ENCODE data around the gene CAMK1D. TPM values are rescaled to one million over a fixed set of nuclear protein-coding genes. Genes with fewer than 3 reads are reported as not detected.

CAMK1D gene
- total and polyA plus RNA-seq, 10 of the 15 experiments (the other 5 are each of a cell fraction or from before 2014, with no cell fraction given) = 2.1 to 35.5 (median 14.7) TPM

- no TSS peak for BruUV-seq (replicated peaks)
Observed at GRCh38 chr10:12781976-12782375, 432.6 kb downstream of the CAMK1D start.

More at GRCh38 chr10:12781976-12782375, 432.6 kb downstream of the CAMK1D start:
- Histone ChIP-seq H2AFZ (ENCODE audit: control insufficient read depth, low read depth, low read length) (no peak overlapping the region), H3K79me2 (ENCODE audit: control insufficient read depth, insufficient read depth, low read length) (no peaks in the 10 kb centered on the region), H3K27me3 (replicated peaks in 1 of 2; ENCODE audit: control insufficient read depth in 2 of 2, insufficient read depth in 2 of 2, low read length in 1 of 2) (no peaks in the 10 kb centered on the region), H4K20me1 (ENCODE audit: control insufficient read depth, insufficient read depth) (no peaks in the 10 kb centered on the region), H3K27ac (ENCODE audit: control insufficient read depth, insufficient read depth) (no peak overlapping the region), H3K4me1 (ENCODE audit: control insufficient read depth, insufficient read depth, low read length) (no peaks in the 10 kb centered on the region), H3K9me3 (replicated peaks; ENCODE audit: control insufficient read depth, insufficient read depth, low read length) (no peaks in the 10 kb centered on the region), H3K9ac (ENCODE audit: control insufficient read depth, insufficient read depth, low read length) (no peak overlapping the region), H3K4me3 (no peak overlapping the region), H3K36me3 (ENCODE audit: control insufficient read depth in 2 of 2, insufficient read depth in 2 of 2, low read length in 1 of 2) (no peaks in the 10 kb centered on the region; a peak in 1 of 4 replicates), H3K4me2 (ENCODE audit: control insufficient read depth, insufficient read depth) (no peak overlapping the region)
- 100% methylated on average over 1 of the region's 1 CpG for WGBS (ENCODE audit: insufficient coverage, insufficient replicate concordance, low lambda C conversion rate, missing lambda C conversion rate)
- no peak for TF ChIP-seq PAX8 (IDR thresholded peaks at IDR 0.05)
- no peak for TF ChIP-seq RB1 (IDR thresholded peaks at IDR 0.05; ENCODE audit: borderline replicate concordance)
- TF ChIP-seq NFYA (IDR thresholded peaks at IDR 0.05; ENCODE audit: borderline replicate concordance, low read depth, low read length) = no peak
- no peak for TF ChIP-seq GATAD2B (conservative IDR thresholded peaks at IDR 0.05; ENCODE audit: low read depth)
- TF ChIP-seq MXI1 (IDR thresholded peaks at IDR 0.05; ENCODE audit: low read depth, low read length) = no peak
- TF ChIP-seq SIX5 (IDR thresholded peaks at IDR 0.05; ENCODE audit: low read depth, low read length, severe bottlenecking) = no peak
- TF ChIP-seq NR2F1 (conservative IDR thresholded peaks at IDR 0.05) = no peak
- TF ChIP-seq ASH2L (IDR thresholded peaks at IDR 0.05; ENCODE audit: borderline replicate concordance, low read depth) = no peak
- TF ChIP-seq POLR2A (IDR thresholded peaks at IDR 0.05; ENCODE audit: low read depth, low read length) = no peak
- TF ChIP-seq TARDBP (IDR thresholded peaks at IDR 0.05; ENCODE audit: borderline replicate concordance) = no peak
- TF ChIP-seq USF1 (IDR thresholded peaks at IDR 0.05; ENCODE audit: borderline replicate concordance, extremely low read length, insufficient read depth, low read depth, low read length) = no peak
- TF ChIP-seq, protein P1, sequence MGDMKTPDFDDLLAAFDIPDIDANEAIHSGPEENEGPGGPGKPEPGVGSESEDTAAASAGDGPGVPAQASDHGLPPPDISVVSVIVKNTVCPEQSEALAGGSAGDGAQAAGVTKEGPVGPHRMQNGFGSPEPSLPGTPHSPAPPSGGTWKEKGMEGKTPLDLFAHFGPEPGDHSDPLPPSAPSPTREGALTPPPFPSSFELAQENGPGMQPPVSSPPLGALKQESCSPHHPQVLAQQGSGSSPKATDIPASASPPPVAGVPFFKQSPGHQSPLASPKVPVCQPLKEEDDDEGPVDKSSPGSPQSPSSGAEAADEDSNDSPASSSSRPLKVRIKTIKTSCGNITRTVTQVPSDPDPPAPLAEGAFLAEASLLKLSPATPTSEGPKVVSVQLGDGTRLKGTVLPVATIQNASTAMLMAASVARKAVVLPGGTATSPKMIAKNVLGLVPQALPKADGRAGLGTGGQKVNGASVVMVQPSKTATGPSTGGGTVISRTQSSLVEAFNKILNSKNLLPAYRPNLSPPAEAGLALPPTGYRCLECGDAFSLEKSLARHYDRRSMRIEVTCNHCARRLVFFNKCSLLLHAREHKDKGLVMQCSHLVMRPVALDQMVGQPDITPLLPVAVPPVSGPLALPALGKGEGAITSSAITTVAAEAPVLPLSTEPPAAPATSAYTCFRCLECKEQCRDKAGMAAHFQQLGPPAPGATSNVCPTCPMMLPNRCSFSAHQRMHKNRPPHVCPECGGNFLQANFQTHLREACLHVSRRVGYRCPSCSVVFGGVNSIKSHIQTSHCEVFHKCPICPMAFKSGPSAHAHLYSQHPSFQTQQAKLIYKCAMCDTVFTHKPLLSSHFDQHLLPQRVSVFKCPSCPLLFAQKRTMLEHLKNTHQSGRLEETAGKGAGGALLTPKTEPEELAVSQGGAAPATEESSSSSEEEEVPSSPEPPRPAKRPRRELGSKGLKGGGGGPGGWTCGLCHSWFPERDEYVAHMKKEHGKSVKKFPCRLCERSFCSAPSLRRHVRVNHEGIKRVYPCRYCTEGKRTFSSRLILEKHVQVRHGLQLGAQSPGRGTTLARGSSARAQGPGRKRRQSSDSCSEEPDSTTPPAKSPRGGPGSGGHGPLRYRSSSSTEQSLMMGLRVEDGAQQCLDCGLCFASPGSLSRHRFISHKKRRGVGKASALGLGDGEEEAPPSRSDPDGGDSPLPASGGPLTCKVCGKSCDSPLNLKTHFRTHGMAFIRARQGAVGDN (IDR thresholded peaks at IDR 0.05) = no peak
- TF ChIP-seq YY1 (IDR thresholded peaks at IDR 0.05; ENCODE audit: low read depth, low read length) = no peak
- TF ChIP-seq, protein P2, sequence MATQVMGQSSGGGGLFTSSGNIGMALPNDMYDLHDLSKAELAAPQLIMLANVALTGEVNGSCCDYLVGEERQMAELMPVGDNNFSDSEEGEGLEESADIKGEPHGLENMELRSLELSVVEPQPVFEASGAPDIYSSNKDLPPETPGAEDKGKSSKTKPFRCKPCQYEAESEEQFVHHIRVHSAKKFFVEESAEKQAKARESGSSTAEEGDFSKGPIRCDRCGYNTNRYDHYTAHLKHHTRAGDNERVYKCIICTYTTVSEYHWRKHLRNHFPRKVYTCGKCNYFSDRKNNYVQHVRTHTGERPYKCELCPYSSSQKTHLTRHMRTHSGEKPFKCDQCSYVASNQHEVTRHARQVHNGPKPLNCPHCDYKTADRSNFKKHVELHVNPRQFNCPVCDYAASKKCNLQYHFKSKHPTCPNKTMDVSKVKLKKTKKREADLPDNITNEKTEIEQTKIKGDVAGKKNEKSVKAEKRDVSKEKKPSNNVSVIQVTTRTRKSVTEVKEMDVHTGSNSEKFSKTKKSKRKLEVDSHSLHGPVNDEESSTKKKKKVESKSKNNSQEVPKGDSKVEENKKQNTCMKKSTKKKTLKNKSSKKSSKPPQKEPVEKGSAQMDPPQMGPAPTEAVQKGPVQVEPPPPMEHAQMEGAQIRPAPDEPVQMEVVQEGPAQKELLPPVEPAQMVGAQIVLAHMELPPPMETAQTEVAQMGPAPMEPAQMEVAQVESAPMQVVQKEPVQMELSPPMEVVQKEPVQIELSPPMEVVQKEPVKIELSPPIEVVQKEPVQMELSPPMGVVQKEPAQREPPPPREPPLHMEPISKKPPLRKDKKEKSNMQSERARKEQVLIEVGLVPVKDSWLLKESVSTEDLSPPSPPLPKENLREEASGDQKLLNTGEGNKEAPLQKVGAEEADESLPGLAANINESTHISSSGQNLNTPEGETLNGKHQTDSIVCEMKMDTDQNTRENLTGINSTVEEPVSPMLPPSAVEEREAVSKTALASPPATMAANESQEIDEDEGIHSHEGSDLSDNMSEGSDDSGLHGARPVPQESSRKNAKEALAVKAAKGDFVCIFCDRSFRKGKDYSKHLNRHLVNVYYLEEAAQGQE (IDR thresholded peaks at IDR 0.05; ENCODE audit: low read depth, low read length) = no peak
- TF ChIP-seq HDAC6 (IDR thresholded peaks at IDR 0.05; ENCODE audit: unreplicated experiment) = no peak
- FAIRE-seq = no peak
- in situ Hi-C loops (cut with MboI) = no loop called here
- SMC1A ChIA-PET (ENCODE audit: uncharacterized antibody, unreplicated experiment) = interaction anchor here (0.8 to 1.2 kb wide), 6 partner anchors 16 to 306 kb away, joined by 3 to 5 read pairs (median 3); no protein-coding TSS in a partner anchor
- DNase-seq (ENCODE audit: low read depth, low spot score) = no peak
- CTCF ChIA-PET = interaction anchor here (0.7 to 2.2 kb wide), 16 partner anchors 11 to 567 kb away, joined by 3 to 12 read pairs (median 3); no protein-coding TSS in a partner anchor
- POLR2A ChIA-PET = interaction anchor here (0.6 to 0.8 kb wide), 4 partner anchors 10 to 318 kb away, joined by 3 to 4 read pairs (median 4); partner anchors contain the start of gene OPTN
- intact Hi-C loops (cut with micrococcal nuclease; ENCODE audit: unreplicated experiment) = loop anchor here (2.0 to 10.0 kb wide), 2 partner anchors 123 to 293 kb away; no protein-coding TSS in a partner anchor
- ATAC-seq = no peak
- RAD21 ChIA-PET (ENCODE audit: unreplicated experiment) = interaction anchor here (0.7 to 1.2 kb wide), 3 partner anchors 120 to 517 kb away, joined by 3 to 8 read pairs (median 3); partner anchors contain the start of gene OPTN

Data from GM12878 (cell line).